Mucosa of gallbladder (tissue), 1 donor: Measurements from ENCODE around the gene UPK1A. TPM values are rescaled to one million over a fixed set of nuclear protein-coding genes. Genes with fewer than 3 reads are reported as not detected.
A peak's percentile ranks its signal among the peaks of the same experiment; 100 is the strongest.

ENCODE experiments used
- DNase-seq: peaks from one replicate; pipeline ENCODE4 v3.0.0-alpha.2; 2020; ENCODE audit warnings: low spot score
- total RNA-seq: library from RNA; stranded (reverse); gene quantifications from one replicate; pipeline ENCODE4 v1.2.1, GENCODE V29; 2021
- donor health status: DM: no; HTN: no; CAD: no.

The UPK1A gene
- 0.89 TPM for total RNA-seq

- DNase-seq = no peak
These were observed at the start of gene UPK1A for GRCh38 chr19:35666251-35666913. TSS of gene UPK1A (plus strand) at chr19:35666517. CDS start at chr19:35666813, 296 bp downstream.

GRCh38 chr19:35618857-35619256, 47.5 kb upstream of the UPK1A start:
- DNase-seq = no peak

GRCh38 chr19:35619290-35619923, 46.9 kb upstream of the UPK1A start:
- DNase-seq = no peak

- DNase-seq = no peak
These were observed 46.3 kb upstream of the UPK1A start for GRCh38 chr19:35620001-35620400.

- no peak for DNase-seq
These were observed 44.6 kb upstream of the UPK1A start for GRCh38 chr19:35621708-35622107.

GRCh38 chr19:35622750-35623149, 43.6 kb upstream of the UPK1A start:
- DNase-seq = no peak

- no peak for DNase-seq
These were observed 42.8 kb upstream of the UPK1A start for GRCh38 chr19:35623327-35624010.

- DNase-seq = no peak
These were observed 38.1 kb upstream of the UPK1A start for GRCh38 chr19:35628264-35628564.

GRCh38 chr19:35628565-35629331, 37.6 kb upstream of the UPK1A start, which contains the start of gene RBM42:
TSS of gene RBM42 (plus strand) at chr19:35629036. CDS start at chr19:35629154, 118 bp downstream.
- DNase-seq = peak; percentile 97

GRCh38 chr19:35629332-35629633, 37.0 kb upstream of the UPK1A start:
- DNase-seq = no peak

- no peak for DNase-seq
These were observed 32.4 kb upstream of the UPK1A start for GRCh38 chr19:35633727-35634440.

GRCh38 chr19:35636651-35637050, 29.7 kb upstream of the UPK1A start:
- no peak for DNase-seq

GRCh38 chr19:35637165-35637564, 29.2 kb upstream of the UPK1A start:
- DNase-seq = no peak

- no peak for DNase-seq
These were observed 27.0 kb upstream of the UPK1A start for GRCh38 chr19:35639321-35639639.

GRCh38 chr19:35639863-35640262, 26.5 kb upstream of the UPK1A start:
- DNase-seq = no peak

GRCh38 chr19:35641515-35642151, 24.7 kb upstream of the UPK1A start, which contains the start of gene ETV2:
TSS of gene ETV2 (plus strand) at chr19:35641745. CDS start at chr19:35642461, 716 bp downstream.
- peak; percentile 18 for DNase-seq

GRCh38 chr19:35642312-35642711, 24.0 kb upstream of the UPK1A start:
- DNase-seq = no peak

- no peak for DNase-seq
These were observed 23.5 kb upstream of the UPK1A start for GRCh38 chr19:35642798-35643254.

GRCh38 chr19:35643255-35644205, 22.8 kb upstream of the UPK1A start:
- peak; percentile 79 for DNase-seq
